Colonic mucosa (tissue), 4 donors: Measurements from ENCODE around the gene PAPSS2. TPM values are rescaled to one million over a fixed set of nuclear protein-coding genes. Genes with fewer than 3 reads are reported as not detected.
A peak's percentile ranks its signal among the peaks of the same experiment; 100 is the strongest.
"Not testable (repeated sequence)": the region's sequence is repeated elsewhere in the genome, so short reads cannot be mapped to it uniquely, and the experiment has no call there.

Experiments used
- DNase-seq: peaks from one replicate; pipeline ENCODE4 v3.0.0-alpha.2; 2020
- H3K27ac ChIP-seq: fragments of 200-600 bp; one replicate; pipeline ENCODE4 v1.8.0; 2021
- H3K27me3 ChIP-seq: fragments of 200-600 bp; one replicate; pipeline ENCODE4 v1.8.0; 2021
- H3K36me3 ChIP-seq: fragments of 200-600 bp; one replicate; pipeline ENCODE4 v1.8.0; 2021
- H3K4me1 ChIP-seq: fragments of 200-600 bp; one replicate; pipeline ENCODE4 v1.8.0; 2021; ENCODE audit warnings: mild to moderate bottlenecking
- H3K4me3 ChIP-seq: fragments of 200-600 bp; one replicate; pipeline ENCODE4 v1.8.0; 2021
- H3K9ac ChIP-seq, 2 donors: one replicate each; pipeline ENCODE4 v1.7.0; 2013; ENCODE audit warnings: control low read depth in 2 of 2, low read depth in 2 of 2, low read length in 2 of 2
- H3K9me3 ChIP-seq: fragments of 200-600 bp; one replicate; pipeline ENCODE4 v1.8.0; 2021
- CTCF ChIP-seq: fragments of 200-600 bp; IDR thresholded peaks from one replicate; pipeline ENCODE4 v1.8.0; 2022; ENCODE audit warnings: antibody characterized with exemption, mild to moderate bottlenecking
- intact Hi-C: fragments of 100-400 bp; cut with DNase I; formaldehyde crosslinking; loops from one replicate; pipeline ENCODE4 v1.14.1; 2022
- total RNA-seq, 2 donors: library from RNA; stranded (reverse); fragmentation: NEBNext Ultra II Directional in 1 of 2; extraction: Animal tissue kit (Norgen Biotek cat#: 25700) in 1 of 2; gene quantifications; one replicate each; pipeline ENCODE4 v1.2.1, GENCODE V29; 2021
- donor health status: healthy.
- donor health status: DM: no; HTN: no; CAD: no.
- donor health status: DM: no; HTN: no; CAD: no.

Gene PAPSS2
- total RNA-seq, 2 donors from 2014 or later = 279 to 310 TPM

GRCh38 chr10:87734987-87735827 is 75.5 kb downstream of the PAPSS2 start:
- Histone ChIP-seq H3K4me1 (no peaks in the 10 kb centered on the region), H3K27me3 (peaks cover 4% of the 10 kb centered on the region), H3K9ac (no peak overlapping the region), H3K36me3 (no peaks in the 10 kb centered on the region), H3K4me3 (no peak overlapping the region), H3K9me3 (no peaks in the 10 kb centered on the region), H3K27ac (no peak overlapping the region)
- intact Hi-C loops = loop anchor here (2.0 to 5.0 kb wide), 2 partner anchors 78 to 203 kb away; no protein-coding TSS in a partner anchor
- no peak for DNase-seq
- peak; percentile 75 for TF ChIP-seq CTCF

GRCh38 chr10:87738253-87738652 is 78.6 kb downstream of the PAPSS2 start:
- not testable (repeated sequence) for H3K27me3 ChIP-seq, H3K9me3 ChIP-seq, H3K27ac ChIP-seq, H3K4me1 ChIP-seq, DNase-seq, H3K36me3 ChIP-seq, H3K9ac ChIP-seq, H3K4me3 ChIP-seq
- intact Hi-C loops = loop anchor here (5.0 kb wide), 1 partner anchor 206 kb away; no protein-coding TSS in a partner anchor

- Histone ChIP-seq H3K27ac (no peak overlapping the region), H3K9me3 (no peaks in the 10 kb centered on the region), H3K4me1 (no peaks in the 10 kb centered on the region), H3K36me3 (no peaks in the 10 kb centered on the region), H3K4me3 (no peak overlapping the region), H3K27me3 (peaks cover 4% of the 10 kb centered on the region), H3K9ac (no peak overlapping the region)
- intact Hi-C loops = loop anchor here (5.0 kb wide), 1 partner anchor 207 kb away; no protein-coding TSS in a partner anchor
- no peak for DNase-seq
- no peak for TF ChIP-seq CTCF
These were observed 80.0 kb downstream of the PAPSS2 start for GRCh38 chr10:87739703-87740102.

GRCh38 chr10:87740254-87740655 is 80.6 kb downstream of the PAPSS2 start:
- Histone ChIP-seq H3K27ac (no peak overlapping the region), H3K27me3 (peaks cover 4% of the 10 kb centered on the region), H3K9me3 (no peaks in the 10 kb centered on the region), H3K4me3 (no peak overlapping the region), H3K9ac (no peak overlapping the region), H3K36me3 (no peaks in the 10 kb centered on the region), H3K4me1 (no peaks in the 10 kb centered on the region)
- intact Hi-C loops = no loop called here
- DNase-seq = no peak
- no peak for TF ChIP-seq CTCF

- intact Hi-C loops, H3K4me3 ChIP-seq, H3K4me1 ChIP-seq, H3K36me3 ChIP-seq, H3K27ac ChIP-seq, DNase-seq, H3K27me3 ChIP-seq, H3K9ac ChIP-seq, H3K9me3 ChIP-seq: not testable (repeated sequence)
These were observed 83.4 kb downstream of the PAPSS2 start for GRCh38 chr10:87742992-87743610.

GRCh38 chr10:87744606-87745005 is 84.9 kb downstream of the PAPSS2 start:
- Histone ChIP-seq H3K9me3 (no peaks in the 10 kb centered on the region), H3K27me3 (no peaks in the 10 kb centered on the region), H3K9ac (no peak overlapping the region), H3K27ac (no peak overlapping the region), H3K4me3 (no peak overlapping the region), H3K4me1 (no peaks in the 10 kb centered on the region), H3K36me3 (no peaks in the 10 kb centered on the region)
- intact Hi-C loops = no loop called here
- no peak for DNase-seq
- TF ChIP-seq CTCF = no peak
